ENCODE measurements around the gene EPAS1. TPM values are rescaled to one million over a fixed set of nuclear protein-coding genes. Genes with fewer than 3 reads are reported as not detected.

EPAS1 gene
- total and polyA plus RNA-seq, 2 of the 8 experiments (the other 6 are each of a cell fraction or from before 2014, with no cell fraction given) = 2.0 to 4.9 TPM

DNA sequence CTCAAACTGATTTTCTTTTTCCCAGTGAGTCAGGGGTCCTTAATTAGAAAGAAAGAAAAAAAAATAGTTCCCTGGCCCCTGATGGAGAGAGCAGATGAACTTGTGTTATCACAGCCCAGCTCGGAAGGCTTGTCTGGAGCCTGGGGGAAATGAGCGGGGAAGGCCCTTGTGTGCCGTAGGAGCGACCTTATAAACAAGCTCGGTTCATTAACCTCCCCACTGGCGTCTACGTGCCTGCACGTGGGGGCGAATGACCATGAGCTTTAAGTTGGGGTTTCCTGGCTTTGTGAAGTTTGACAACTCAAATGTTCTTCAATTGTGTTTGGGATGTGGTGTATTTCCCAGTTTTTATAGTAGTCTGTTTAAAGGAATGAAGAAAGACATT, 69.5 kb downstream of the EPAS1 start:
- Histone ChIP-seq H3K4me2 (ENCODE audit: insufficient read depth in 1 of 2, low read depth in 2 of 2, low read length in 2 of 2) (no peak overlapping the region), H4K91ac (replicated peaks; ENCODE audit: insufficient read length, low read length) (no peak overlapping the region), H3K23ac (ENCODE audit: insufficient read length) (no peak overlapping the region), H3K9me3 (ENCODE audit: insufficient read depth in 2 of 2, low read depth in 1 of 2, low read length in 1 of 2) (peaks cover 0 to 3% of the 10 kb centered on the region in 2 experiments; a peak in 1 of 4 replicates), H3K79me1 (ENCODE audit: low read depth, low read length) (no peaks in the 10 kb centered on the region), H2AK5ac (ENCODE audit: low read depth, low read length) (no peak overlapping the region), H2BK5ac (ENCODE audit: low read depth, low read length) (no peak overlapping the region), H2BK20ac (ENCODE audit: low read length) (no peak overlapping the region), H2BK120ac (replicated peaks; ENCODE audit: low read depth, low read length) (no peak overlapping the region), H3K9ac (replicated peaks in 1 of 4; ENCODE audit: extremely low read depth in 1 of 4, low read depth in 3 of 4, low read length in 3 of 4) (no peak overlapping the region), H3K23me2 (ENCODE audit: low read depth, low read length) (no peaks in the 10 kb centered on the region), H3K14ac (ENCODE audit: insufficient read length) (no peak overlapping the region), H2AFZ (ENCODE audit: low read length) (no peak overlapping the region), H3K56ac (replicated peaks; ENCODE audit: insufficient read length, low read depth, low read length) (no peak overlapping the region), H3K27me3 (replicated peaks in 1 of 4; ENCODE audit: control insufficient read depth in 3 of 4, extremely low read depth in 1 of 4, insufficient read depth in 3 of 4, low read length in 3 of 4) (no peaks in the 10 kb centered on the region), H3K4me3 (ENCODE audit: extremely low read depth in 1 of 4, insufficient read depth in 2 of 4, low read depth in 3 of 4, low read length in 4 of 4) (no peak overlapping the region), H3K4me1 (replicated peaks in 1 of 4; ENCODE audit: control insufficient read depth in 3 of 4, insufficient read depth in 4 of 4, low read length in 3 of 4) (no peaks in the 10 kb centered on the region), H2BK15ac (ENCODE audit: low read length) (no peak overlapping the region), H2BK12ac (ENCODE audit: low read depth, low read length) (no peak overlapping the region), H3K18ac (ENCODE audit: extremely low read depth, low read length) (no peak overlapping the region), H3K36me3 (ENCODE audit: control insufficient read depth in 2 of 4, insufficient read depth in 4 of 4, low read length in 3 of 4) (no peaks in the 10 kb centered on the region), H4K5ac (ENCODE audit: insufficient read length, low read depth, low read length) (no peak overlapping the region), H4K20me1 (replicated peaks in 1 of 2; ENCODE audit: control insufficient read depth in 1 of 2, insufficient read depth in 2 of 2, low read length in 2 of 2) (no peaks in the 10 kb centered on the region), H3K27ac (ENCODE audit: low read depth, low read length) (no peak overlapping the region), H4K8ac (ENCODE audit: extremely low read depth, insufficient read depth, low read length) (no peak overlapping the region), H3K79me2 (ENCODE audit: control insufficient read depth in 1 of 2, insufficient read depth in 2 of 2, low read length in 2 of 2) (no peaks in the 10 kb centered on the region), H3K4ac (replicated peaks; ENCODE audit: insufficient read length, low read depth, low read length) (no peak overlapping the region)
- DNase-seq (ENCODE audit: low read depth in 1 of 2, low spot score in 2 of 2) (no peak), FAIRE-seq (no peak)
- ChIA-PET POLR2A (ENCODE audit: partially characterized antibody) (interaction anchor here (1.7 kb wide), 1 partner anchor 373 kb away, joined by 6 read pairs; no protein-coding TSS in a partner anchor), CTCF (ENCODE audit: partially characterized antibody) (interaction anchor here (0.8 to 5.8 kb wide), 52 partner anchors 11 to 495 kb away, joined by 3 to 52 read pairs (median 4); no protein-coding TSS in a partner anchor)
- 93% methylated on average over 9 of the region's 9 CpGs; no CpG with 5 or more reads in 1 of the 2 experiments for WGBS, 2 experiments (ENCODE audit: extremely low coverage in 1 of 2, insufficient coverage in 1 of 2, insufficient read length in 1 of 2, insufficient replicate concordance in 2 of 2, low coverage in 1 of 2, low lambda C conversion rate in 2 of 2, missing lambda C conversion rate in 1 of 2)
- no peak for TF ChIP-seq SAP30 (IDR thresholded peaks at IDR 0.05; ENCODE audit: insufficient read depth, insufficient replicate concordance, low read length)
- TF ChIP-seq POU5F1 (IDR thresholded peaks at IDR 0.05; ENCODE audit: low read depth, low read length) = no peak
- TF ChIP-seq BRCA1 (IDR thresholded peaks at IDR 0.05; ENCODE audit: low read depth, low read length) = no peak
- TF ChIP-seq PHF8 (conservative IDR thresholded peaks at IDR 0.05; ENCODE audit: low read depth, low read length) = no peak
- no peak for TF ChIP-seq TAF1 (IDR thresholded peaks at IDR 0.05; ENCODE audit: low read depth, low read length)
- TF ChIP-seq CHD1 (IDR thresholded peaks at IDR 0.05; ENCODE audit: low read depth, low read length) = no peak
- no peak for TF ChIP-seq EZH2 (IDR thresholded peaks at IDR 0.05; ENCODE audit: low read depth, low read length, severe bottlenecking)
- TF ChIP-seq SIN3A (conservative IDR thresholded peaks at IDR 0.05 in 1 of 2, IDR thresholded peaks at IDR 0.05 in 1 of 2; ENCODE audit: low read depth in 1 of 2, low read length in 2 of 2) = no peak
- TF ChIP-seq FOSL1 (IDR thresholded peaks at IDR 0.05; ENCODE audit: insufficient read depth, low read depth, low read length) = no peak
- TF ChIP-seq, protein P1, sequence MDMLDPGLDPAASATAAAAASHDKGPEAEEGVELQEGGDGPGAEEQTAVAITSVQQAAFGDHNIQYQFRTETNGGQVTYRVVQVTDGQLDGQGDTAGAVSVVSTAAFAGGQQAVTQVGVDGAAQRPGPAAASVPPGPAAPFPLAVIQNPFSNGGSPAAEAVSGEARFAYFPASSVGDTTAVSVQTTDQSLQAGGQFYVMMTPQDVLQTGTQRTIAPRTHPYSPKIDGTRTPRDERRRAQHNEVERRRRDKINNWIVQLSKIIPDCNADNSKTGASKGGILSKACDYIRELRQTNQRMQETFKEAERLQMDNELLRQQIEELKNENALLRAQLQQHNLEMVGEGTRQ (IDR thresholded peaks at IDR 0.05; ENCODE audit: low read length) = no peak
- TF ChIP-seq SUZ12 (IDR thresholded peaks at IDR 0.05; ENCODE audit: low read length) = no peak
- TF ChIP-seq HDAC6 (IDR thresholded peaks at IDR 0.05; ENCODE audit: low read depth, low read length) = no peak
- TF ChIP-seq RXRA (IDR thresholded peaks at IDR 0.05; ENCODE audit: insufficient read depth, low read depth, low read length) = no peak
